Neural cell (in vitro differentiated cells): Measurements from ENCODE around the gene PRDM15. TPM values are rescaled to one million over a fixed set of nuclear protein-coding genes. Genes with fewer than 3 reads are reported as not detected.

ENCODE experiments used
- H2AFZ ChIP-seq: fragments of 200-600, 300-800 bp; sonication (generic), shearing (Covaris generic); 2 replicates; pipeline ENCODE4 v1.6.0; 2014; ENCODE audit warnings: low read depth, mild to moderate bottlenecking, antibody characterized with exemption, low read length, moderate library complexity
- H3F3A ChIP-seq: fragments of 200-600 bp; shearing (Covaris generic); 2 replicates; pipeline ENCODE4 v1.6.1; 2016; ENCODE audit warnings: mild to moderate bottlenecking, moderate library complexity, mixed read lengths, antibody characterized with exemption, low read length; ENCODE audit not compliant: insufficient read depth, poor library complexity, severe bottlenecking
- H3K27ac ChIP-seq: fragments of 200-600, 300-800 bp; sonication (generic), shearing (Covaris generic); 2 replicates; pipeline ENCODE4 v1.5.1; 2014; ENCODE audit warnings: mild to moderate bottlenecking, low read length, moderate library complexity
- H3K27me3 ChIP-seq: fragments of 300-800, 200-600 bp; sonication (generic), shearing (Covaris generic); 2 replicates; pipeline ENCODE4 v1.6.0; 2014; ENCODE audit warnings: mild to moderate bottlenecking, low read depth, low read length, moderate library complexity; ENCODE audit not compliant: insufficient read depth
- H3K36me3 ChIP-seq: fragments of 300-800, 200-600 bp; sonication (generic), shearing (Covaris generic); 2 replicates; pipeline ENCODE4 v1.5.1; 2014; ENCODE audit warnings: mild to moderate bottlenecking, antibody characterized with exemption, low read length, moderate library complexity; ENCODE audit not compliant: insufficient read depth
- H3K4me2 ChIP-seq: fragments of 300-800, 200-600 bp; sonication (generic), shearing (Covaris generic); 2 replicates; pipeline ENCODE4 v1.6.0; 2014; ENCODE audit warnings: mild to moderate bottlenecking, low read length
- H3K4me3 ChIP-seq: fragments of 300-800, 200-600 bp; sonication (generic), shearing (Covaris generic); 2 replicates; pipeline ENCODE4 v1.5.1; 2014; ENCODE audit warnings: mild to moderate bottlenecking, low read length, moderate library complexity
- H3K79me2 ChIP-seq: fragments of 200-600 bp; shearing (Covaris generic); replicated peaks from 2 replicates; pipeline ENCODE4 v1.6.0; 2014; ENCODE audit warnings: mild to moderate bottlenecking, low read length, moderate library complexity; ENCODE audit not compliant: insufficient read depth
- H3K9ac ChIP-seq: fragments of 300-800, 200-600 bp; sonication (generic), shearing (Covaris generic); 2 replicates; pipeline ENCODE4 v1.6.1; 2016; ENCODE audit warnings: mild to moderate bottlenecking, low read length, mixed read lengths
- H3K9me2 ChIP-seq: fragments of 200-600 bp; shearing (Covaris generic); 2 replicates; pipeline ENCODE4 v1.6.1; 2016; ENCODE audit warnings: mild to moderate bottlenecking, low read length, mixed read lengths; ENCODE audit not compliant: insufficient read depth
- H3K9me3 ChIP-seq: fragments of 200-600, 300-800 bp; sonication (generic), shearing (Covaris generic); 2 replicates; pipeline ENCODE4 v1.6.1; 2016; ENCODE audit warnings: mild to moderate bottlenecking, mixed run types, low read length, moderate library complexity, mixed read lengths
- H4K20me1 ChIP-seq: fragments of 200-600 bp; shearing (Covaris generic); 2 replicates; pipeline ENCODE4 v1.6.1; 2016; ENCODE audit warnings: mild to moderate bottlenecking, mixed run types; ENCODE audit not compliant: insufficient read depth
- EP300 ChIP-seq: fragments of 450-650 bp; conservative IDR thresholded peaks from 2 replicates; pipeline ENCODE4 v1.6.1; 2014; ENCODE audit warnings: antibody characterized with exemption, mild to moderate bottlenecking, moderate library complexity; ENCODE audit not compliant: poor library complexity, severe bottlenecking
- EZH2 ChIP-seq: fragments of 200-600, 300-800 bp; shearing (Covaris generic), sonication (generic); IDR thresholded peaks from 2 replicates; pipeline ENCODE4 v1.6.1; 2014; ENCODE audit warnings: antibody characterized with exemption, low read length, borderline replicate concordance, mild to moderate bottlenecking; ENCODE audit not compliant: insufficient read depth, poor library complexity, severe bottlenecking
- MXI1 ChIP-seq: fragments of 450-650 bp; conservative IDR thresholded peaks from 2 replicates; pipeline ENCODE4 v1.6.1; 2014; ENCODE audit warnings: antibody characterized with exemption, mild to moderate bottlenecking; ENCODE audit not compliant: poor library complexity, severe bottlenecking
- POLR2AphosphoS5 ChIP-seq: IDR thresholded peaks from 2 replicates; pipeline ENCODE4 v1.6.1; 2012
- RAD21 ChIP-seq: fragments of 450-650 bp; conservative IDR thresholded peaks from 2 replicates; pipeline ENCODE4 v1.6.1; 2014; ENCODE audit warnings: antibody characterized with exemption, mild to moderate bottlenecking, moderate library complexity
- SMC3 ChIP-seq: fragments of 450-650 bp; conservative IDR thresholded peaks from 2 replicates; pipeline ENCODE4 v1.6.1; 2014; ENCODE audit warnings: antibody characterized with exemption, mild to moderate bottlenecking, moderate library complexity; ENCODE audit not compliant: poor library complexity
- TAF1 ChIP-seq: IDR thresholded peaks from 2 replicates; pipeline ENCODE4 v1.6.1; 2012; ENCODE audit warnings: low read depth
- polyA plus RNA-seq: library from polyadenylated mRNA; depleted of rRNA; stranded (reverse); fragments of >200 nt; gene quantifications from 2 replicates; pipeline ENCODE4 v1.2.3, GENCODE V29; 2014
- TF ChIP-seq, protein P1 (sequence below): IDR thresholded peaks from 2 replicates; pipeline ENCODE4 v1.6.1; 2012; ENCODE audit warnings: borderline replicate concordance
- TF ChIP-seq, protein P2 (sequence below): fragments of 450-650 bp; IDR thresholded peaks from 2 replicates; pipeline ENCODE4 v1.5.1; 2014; ENCODE audit warnings: antibody characterized with exemption, mild to moderate bottlenecking, moderate library complexity; ENCODE audit not compliant: poor library complexity, severe bottlenecking

The PRDM15 gene
- polyA plus RNA-seq, 1 donor from 2014 or later: 4.1 TPM

DNA sequence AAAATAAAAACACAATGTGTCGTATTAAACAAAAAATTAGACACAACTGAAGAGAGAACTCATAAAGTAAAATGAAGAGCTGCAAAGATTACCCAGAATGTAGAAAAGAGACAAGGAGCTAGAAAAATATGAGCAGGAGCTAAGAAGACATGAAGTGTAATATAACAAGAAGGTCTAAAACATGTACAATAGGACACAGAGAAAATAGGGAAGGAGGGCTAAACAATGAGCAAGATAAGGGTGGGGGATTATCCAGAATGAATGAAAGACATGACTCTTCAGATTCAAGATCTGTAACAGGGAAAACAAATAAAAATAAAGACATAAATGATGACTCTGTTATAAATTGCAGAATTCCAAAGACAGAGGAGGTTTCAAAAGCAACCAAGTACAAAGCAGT lies 38.3 kb downstream of the PRDM15 start:
- no peaks in the 10 kb centered on the region for H3K27me3 ChIP-seq
- H3K4me3 ChIP-seq: no peak overlapping the region
- H3K36me3 ChIP-seq: no peaks in the 10 kb centered on the region
- no peaks in the 10 kb centered on the region for H3K79me2 ChIP-seq
- H4K20me1 ChIP-seq: no peaks in the 10 kb centered on the region
- no peaks in the 10 kb centered on the region for H3K9me3 ChIP-seq
- H3F3A ChIP-seq: no peaks in the 10 kb centered on the region
- TF ChIP-seq TAF1 (no peak), SMC3 (no peak), MXI1 (no peak), RAD21 (no peak), EP300 (no peak), EZH2 (no peak), POLR2AphosphoS5 (no peak)
- TF ChIP-seq, protein P1, sequence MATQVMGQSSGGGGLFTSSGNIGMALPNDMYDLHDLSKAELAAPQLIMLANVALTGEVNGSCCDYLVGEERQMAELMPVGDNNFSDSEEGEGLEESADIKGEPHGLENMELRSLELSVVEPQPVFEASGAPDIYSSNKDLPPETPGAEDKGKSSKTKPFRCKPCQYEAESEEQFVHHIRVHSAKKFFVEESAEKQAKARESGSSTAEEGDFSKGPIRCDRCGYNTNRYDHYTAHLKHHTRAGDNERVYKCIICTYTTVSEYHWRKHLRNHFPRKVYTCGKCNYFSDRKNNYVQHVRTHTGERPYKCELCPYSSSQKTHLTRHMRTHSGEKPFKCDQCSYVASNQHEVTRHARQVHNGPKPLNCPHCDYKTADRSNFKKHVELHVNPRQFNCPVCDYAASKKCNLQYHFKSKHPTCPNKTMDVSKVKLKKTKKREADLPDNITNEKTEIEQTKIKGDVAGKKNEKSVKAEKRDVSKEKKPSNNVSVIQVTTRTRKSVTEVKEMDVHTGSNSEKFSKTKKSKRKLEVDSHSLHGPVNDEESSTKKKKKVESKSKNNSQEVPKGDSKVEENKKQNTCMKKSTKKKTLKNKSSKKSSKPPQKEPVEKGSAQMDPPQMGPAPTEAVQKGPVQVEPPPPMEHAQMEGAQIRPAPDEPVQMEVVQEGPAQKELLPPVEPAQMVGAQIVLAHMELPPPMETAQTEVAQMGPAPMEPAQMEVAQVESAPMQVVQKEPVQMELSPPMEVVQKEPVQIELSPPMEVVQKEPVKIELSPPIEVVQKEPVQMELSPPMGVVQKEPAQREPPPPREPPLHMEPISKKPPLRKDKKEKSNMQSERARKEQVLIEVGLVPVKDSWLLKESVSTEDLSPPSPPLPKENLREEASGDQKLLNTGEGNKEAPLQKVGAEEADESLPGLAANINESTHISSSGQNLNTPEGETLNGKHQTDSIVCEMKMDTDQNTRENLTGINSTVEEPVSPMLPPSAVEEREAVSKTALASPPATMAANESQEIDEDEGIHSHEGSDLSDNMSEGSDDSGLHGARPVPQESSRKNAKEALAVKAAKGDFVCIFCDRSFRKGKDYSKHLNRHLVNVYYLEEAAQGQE: no peak
- TF ChIP-seq, protein P2, sequence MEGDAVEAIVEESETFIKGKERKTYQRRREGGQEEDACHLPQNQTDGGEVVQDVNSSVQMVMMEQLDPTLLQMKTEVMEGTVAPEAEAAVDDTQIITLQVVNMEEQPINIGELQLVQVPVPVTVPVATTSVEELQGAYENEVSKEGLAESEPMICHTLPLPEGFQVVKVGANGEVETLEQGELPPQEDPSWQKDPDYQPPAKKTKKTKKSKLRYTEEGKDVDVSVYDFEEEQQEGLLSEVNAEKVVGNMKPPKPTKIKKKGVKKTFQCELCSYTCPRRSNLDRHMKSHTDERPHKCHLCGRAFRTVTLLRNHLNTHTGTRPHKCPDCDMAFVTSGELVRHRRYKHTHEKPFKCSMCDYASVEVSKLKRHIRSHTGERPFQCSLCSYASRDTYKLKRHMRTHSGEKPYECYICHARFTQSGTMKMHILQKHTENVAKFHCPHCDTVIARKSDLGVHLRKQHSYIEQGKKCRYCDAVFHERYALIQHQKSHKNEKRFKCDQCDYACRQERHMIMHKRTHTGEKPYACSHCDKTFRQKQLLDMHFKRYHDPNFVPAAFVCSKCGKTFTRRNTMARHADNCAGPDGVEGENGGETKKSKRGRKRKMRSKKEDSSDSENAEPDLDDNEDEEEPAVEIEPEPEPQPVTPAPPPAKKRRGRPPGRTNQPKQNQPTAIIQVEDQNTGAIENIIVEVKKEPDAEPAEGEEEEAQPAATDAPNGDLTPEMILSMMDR: no peak
- H2AFZ ChIP-seq: no peak overlapping the region
- no peak overlapping the region for H3K9ac ChIP-seq
- no peak overlapping the region for H3K4me2 ChIP-seq
- H3K9me2 ChIP-seq: no peaks in the 10 kb centered on the region
- H3K27ac ChIP-seq: no peak overlapping the region

DNA sequence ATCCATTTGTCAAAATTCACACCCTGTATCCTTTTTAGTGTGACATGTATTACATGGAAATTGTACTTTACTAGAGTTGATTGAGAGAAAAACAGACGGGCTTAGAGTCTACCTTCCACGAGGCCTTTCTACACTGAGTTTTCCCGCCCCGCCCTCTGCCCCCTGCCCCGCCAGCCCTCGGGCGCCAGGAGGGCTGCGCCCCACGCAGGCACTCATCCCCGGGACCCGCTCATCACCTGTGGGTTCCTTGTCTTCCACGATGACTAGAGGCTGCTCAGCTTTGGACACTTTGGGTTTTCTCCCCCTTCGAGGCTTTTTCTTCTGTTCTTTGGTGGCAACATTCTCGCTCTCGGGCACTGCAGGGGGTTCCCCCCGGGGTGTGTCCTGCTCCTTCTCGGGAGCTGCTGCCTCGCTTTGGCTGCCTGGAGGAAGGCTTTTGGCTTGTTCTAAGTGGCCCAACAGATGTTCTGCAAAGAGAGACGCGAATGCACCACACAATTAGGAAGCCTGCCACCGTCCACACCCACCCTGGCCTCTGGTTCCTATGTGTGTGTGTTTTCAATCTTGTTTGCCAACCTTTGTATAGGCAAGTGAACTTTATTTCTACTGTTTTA lies 39.6 kb downstream of the PRDM15 start:
- no peak overlapping the region for H2AFZ ChIP-seq
- no peak for TF ChIP-seq EP300
- H4K20me1 ChIP-seq: no peaks in the 10 kb centered on the region
- no peak overlapping the region for H3K4me2 ChIP-seq
- no peak overlapping the region for H3K9ac ChIP-seq
- no peaks in the 10 kb centered on the region for H3K36me3 ChIP-seq
- H3K4me3 ChIP-seq: no peak overlapping the region
- no peaks in the 10 kb centered on the region for H3K9me2 ChIP-seq
- H3K79me2 ChIP-seq: no peaks in the 10 kb centered on the region
- no peaks in the 10 kb centered on the region for H3K9me3 ChIP-seq
- no peak overlapping the region for H3K27ac ChIP-seq
- no peaks in the 10 kb centered on the region for H3F3A ChIP-seq
- no peaks in the 10 kb centered on the region for H3K27me3 ChIP-seq
